ENCODE measurements around the gene EXTL1.

EXTL1 gene

DNA sequence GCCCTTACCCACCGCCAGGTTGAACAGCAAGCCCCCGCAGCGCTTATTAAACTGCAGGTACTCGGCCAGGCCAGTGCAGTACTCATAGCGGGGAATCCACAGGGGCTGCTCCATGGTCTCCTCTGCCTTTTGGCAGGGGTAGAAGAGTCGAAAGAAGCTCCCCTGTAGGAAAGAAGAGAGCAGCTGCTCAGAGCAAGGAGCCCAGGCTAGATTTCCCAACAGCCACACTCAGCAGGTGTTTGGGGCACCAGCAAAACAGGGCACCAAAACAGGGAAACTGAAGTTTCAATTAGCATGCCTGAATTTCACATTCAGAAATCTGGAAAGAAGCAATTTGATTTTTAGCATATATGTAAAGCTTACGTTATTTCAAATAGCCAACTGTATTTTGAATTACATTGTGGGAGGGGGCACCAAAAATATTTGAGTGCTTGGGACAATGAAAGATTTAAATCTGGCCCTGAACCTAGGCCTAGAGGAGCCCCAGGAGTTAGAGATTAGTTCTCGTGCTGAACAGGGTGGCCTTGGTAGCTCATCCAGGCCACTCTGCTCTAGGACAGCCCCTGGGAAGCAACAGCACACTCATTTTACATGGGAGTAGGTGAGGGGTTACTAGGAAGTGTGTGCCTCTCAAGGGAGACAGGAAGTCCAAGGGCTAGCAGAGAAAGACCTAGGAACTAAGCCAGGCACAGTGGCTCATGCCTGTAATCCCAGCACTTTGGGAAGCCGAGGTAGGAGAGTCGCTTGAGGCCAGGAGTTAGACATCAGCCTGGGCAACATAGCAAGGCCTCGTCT, 31.9 kb upstream of the EXTL1 start:
- no peak overlapping the region for H3K27ac ChIP-seq (ENCODE audit: low read length)
- no peaks in the 10 kb centered on the region for H3K9me3 ChIP-seq (ENCODE audit: control insufficient read depth in 1 of 2, low read length in 2 of 2)
- H3K4me1 ChIP-seq (ENCODE audit: control insufficient read depth in 1 of 2, insufficient read depth in 2 of 2, low read length in 2 of 2), result no peaks in the 10 kb centered on the region
- no peak overlapping the region for H3K4me3 ChIP-seq (ENCODE audit: low read depth in 1 of 2, low read length in 2 of 2)
- no peaks in the 10 kb centered on the region for H3K27me3 ChIP-seq (ENCODE audit: low read depth, low read length)
- peaks cover 19 to 21% of the 10 kb centered on the region in 2 donors for H3K36me3 ChIP-seq (ENCODE audit: control insufficient read depth in 1 of 2, insufficient read depth in 2 of 2, low read length in 2 of 2)

DNA sequence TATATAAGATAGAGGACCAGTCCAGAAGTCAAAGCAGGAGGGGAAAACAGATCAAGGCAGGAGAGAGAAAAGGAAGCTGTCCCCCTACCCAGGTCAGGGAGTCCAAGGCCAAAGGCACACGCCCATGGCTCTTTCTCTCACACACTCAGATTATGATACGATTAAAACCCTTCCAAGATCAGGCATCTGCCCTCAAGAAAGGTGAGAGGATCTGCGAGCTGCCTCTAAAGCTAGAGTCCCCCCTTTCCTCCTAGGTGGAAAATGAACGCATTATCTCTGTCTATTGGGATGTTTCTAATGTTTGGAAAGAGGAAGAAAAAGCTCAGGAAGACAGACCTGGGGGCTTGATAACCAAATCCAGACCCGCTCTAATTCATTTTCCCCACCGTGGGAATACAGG, 31.3 kb upstream of the EXTL1 start:
- H3K27ac ChIP-seq (ENCODE audit: low read length), result no peak overlapping the region
- H3K36me3 ChIP-seq (ENCODE audit: control insufficient read depth in 1 of 2, insufficient read depth in 2 of 2, low read length in 2 of 2), result peaks cover 15 to 19% of the 10 kb centered on the region in 2 donors
- H3K4me3 ChIP-seq (ENCODE audit: low read depth in 1 of 2, low read length in 2 of 2), result no peak overlapping the region
- H3K4me1 ChIP-seq (ENCODE audit: control insufficient read depth in 1 of 2, insufficient read depth in 2 of 2, low read length in 2 of 2), result no peaks in the 10 kb centered on the region
- H3K9me3 ChIP-seq (ENCODE audit: control insufficient read depth in 1 of 2, low read length in 2 of 2), result no peaks in the 10 kb centered on the region
- no peaks in the 10 kb centered on the region for H3K27me3 ChIP-seq (ENCODE audit: low read depth, low read length)

DNA sequence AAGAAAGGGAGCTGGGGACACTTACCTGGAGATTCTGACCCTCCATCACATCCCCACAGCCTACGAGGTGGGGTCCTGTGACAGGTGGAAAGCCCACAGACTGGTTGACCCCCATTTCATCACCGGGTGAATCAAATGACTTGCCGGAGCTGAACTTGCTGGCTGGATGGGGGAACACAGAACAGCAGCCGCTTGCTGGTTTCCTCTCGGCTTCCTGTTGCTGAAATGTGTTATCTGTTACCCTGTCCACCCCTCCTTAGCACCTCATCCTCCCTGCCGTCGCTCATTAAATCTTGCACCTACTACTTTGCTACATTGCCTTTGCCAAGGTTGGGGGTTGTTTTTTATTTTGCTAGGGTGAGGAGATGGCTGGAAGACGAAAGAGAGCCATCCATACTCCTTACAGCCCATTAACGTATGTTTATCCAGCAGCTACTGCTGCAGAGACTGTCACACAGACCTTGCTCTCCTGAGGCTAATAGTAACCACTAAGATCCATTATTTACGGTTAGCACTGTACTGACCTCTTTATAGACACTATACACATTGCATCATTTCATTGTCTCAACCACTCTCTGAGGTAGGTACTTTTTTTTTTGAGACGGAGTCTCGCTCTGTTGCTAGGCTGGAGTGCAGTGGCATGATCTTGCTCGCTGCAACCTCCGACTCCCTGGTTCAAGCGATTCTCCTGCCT, 30.7 kb upstream of the EXTL1 start:
- H3K27ac ChIP-seq (ENCODE audit: low read length), result no peak overlapping the region
- no peaks in the 10 kb centered on the region for H3K9me3 ChIP-seq (ENCODE audit: control insufficient read depth in 1 of 2, low read length in 2 of 2)
- H3K4me3 ChIP-seq (ENCODE audit: low read depth in 1 of 2, low read length in 2 of 2), result no peak overlapping the region
- H3K36me3 ChIP-seq (ENCODE audit: control insufficient read depth in 1 of 2, insufficient read depth in 2 of 2, low read length in 2 of 2), result peaks cover 9 to 13% of the 10 kb centered on the region in 2 donors
- no peaks in the 10 kb centered on the region for H3K4me1 ChIP-seq (ENCODE audit: control insufficient read depth in 1 of 2, insufficient read depth in 2 of 2, low read length in 2 of 2)
- no peaks in the 10 kb centered on the region for H3K27me3 ChIP-seq (ENCODE audit: low read depth, low read length)

DNA sequence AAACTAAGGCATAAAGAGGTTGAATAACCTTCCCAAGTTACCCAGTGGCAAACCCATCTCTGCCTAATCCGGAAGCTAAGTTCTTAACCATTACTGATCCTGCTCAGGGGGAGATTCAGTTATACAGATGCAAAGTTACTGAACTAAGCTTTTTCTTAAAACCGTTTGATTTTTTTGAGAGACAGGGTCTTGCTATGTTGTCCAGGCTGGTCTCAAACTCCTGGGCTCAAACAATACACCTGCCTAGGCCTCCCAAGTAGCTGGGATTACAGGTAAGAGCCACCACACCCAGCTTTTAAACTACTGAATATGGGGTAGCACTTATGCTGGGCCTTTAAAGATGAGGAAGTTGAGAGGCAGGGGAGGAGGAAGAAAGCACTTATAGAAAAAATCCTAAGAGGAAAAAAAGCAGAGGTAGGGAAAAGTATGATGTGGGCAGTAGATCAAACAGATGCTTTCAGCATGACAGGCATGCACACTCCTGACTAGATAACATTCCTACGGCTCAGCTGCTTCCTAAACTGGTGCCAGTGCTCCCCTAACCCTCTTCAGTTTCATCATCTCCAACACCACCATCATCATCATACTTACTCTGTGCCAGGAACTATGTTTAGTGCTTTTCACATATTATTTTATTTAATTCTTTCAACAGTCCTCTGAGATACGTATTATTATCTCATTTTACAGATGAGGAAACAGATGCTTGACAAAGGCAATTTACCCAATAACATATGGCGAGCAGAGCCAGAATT, 29.5 kb upstream of the EXTL1 start:
- Histone ChIP-seq H3K27ac (ENCODE audit: low read length) (no peak overlapping the region), H3K27me3 (ENCODE audit: low read depth, low read length) (no peaks in the 10 kb centered on the region), H3K36me3 (ENCODE audit: control insufficient read depth in 1 of 2, insufficient read depth in 2 of 2, low read length in 2 of 2) (peaks cover 6 to 13% of the 10 kb centered on the region in 2 donors), H3K4me1 (ENCODE audit: control insufficient read depth in 1 of 2, insufficient read depth in 2 of 2, low read length in 2 of 2) (peaks cover 5 to 7% of the 10 kb centered on the region in 2 donors), H3K4me3 (ENCODE audit: low read depth in 1 of 2, low read length in 2 of 2) (no peak overlapping the region), H3K9me3 (ENCODE audit: control insufficient read depth in 1 of 2, low read length in 2 of 2) (no peaks in the 10 kb centered on the region)

GRCh38 chr1:25992689-25993171, 28.8 kb upstream of the EXTL1 start:
- Histone ChIP-seq H3K27ac (ENCODE audit: low read length) (no peak overlapping the region), H3K27me3 (ENCODE audit: low read depth, low read length) (no peaks in the 10 kb centered on the region), H3K36me3 (ENCODE audit: control insufficient read depth in 1 of 2, insufficient read depth in 2 of 2, low read length in 2 of 2) (peaks cover 6 to 13% of the 10 kb centered on the region in 2 donors), H3K4me1 (ENCODE audit: control insufficient read depth in 1 of 2, insufficient read depth in 2 of 2, low read length in 2 of 2) (peaks cover 7 to 10% of the 10 kb centered on the region in 2 donors), H3K4me3 (ENCODE audit: low read depth in 1 of 2, low read length in 2 of 2) (no peak overlapping the region), H3K9me3 (ENCODE audit: control insufficient read depth in 1 of 2, low read length in 2 of 2) (no peaks in the 10 kb centered on the region)

DNA sequence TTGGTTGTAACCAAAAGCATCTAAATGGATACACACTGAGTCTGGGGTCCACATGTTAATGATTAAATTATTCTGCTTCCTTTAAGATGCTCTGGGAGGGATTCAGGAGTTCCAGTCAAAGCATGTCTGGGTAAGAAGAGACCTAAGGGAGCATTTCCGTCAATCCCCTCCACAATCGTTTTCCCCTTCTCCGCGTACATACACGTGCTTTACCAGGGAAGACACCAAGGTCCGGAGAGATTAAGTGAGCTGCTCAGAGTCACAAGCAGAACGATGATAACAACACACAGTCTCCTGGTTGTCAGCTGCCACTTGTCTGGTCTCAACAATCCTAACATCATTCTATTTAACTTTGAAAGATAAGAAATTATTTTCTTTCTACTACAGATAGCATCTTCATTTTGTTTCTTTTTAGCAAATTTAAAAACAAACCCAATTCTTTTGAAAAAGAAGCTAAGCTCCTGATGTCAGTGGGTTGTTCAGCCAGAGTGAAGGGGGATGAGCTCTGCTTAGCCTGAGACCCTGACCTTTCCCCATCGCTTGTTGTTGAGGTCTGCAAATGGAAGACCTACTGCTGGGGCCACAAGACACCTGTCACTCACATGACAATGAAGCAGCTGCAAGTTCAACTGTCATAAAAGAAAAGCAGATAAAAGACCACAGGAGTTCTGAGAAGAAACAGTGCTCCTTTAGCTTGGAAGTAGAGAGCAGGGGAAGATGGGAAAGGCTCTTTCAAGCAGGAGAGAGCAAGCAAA, 28.2 kb upstream of the EXTL1 start:
- H3K4me1 ChIP-seq (ENCODE audit: control insufficient read depth in 1 of 2, insufficient read depth in 2 of 2, low read length in 2 of 2), result peaks cover 8 to 12% of the 10 kb centered on the region in 2 donors
- no peaks in the 10 kb centered on the region for H3K9me3 ChIP-seq (ENCODE audit: control insufficient read depth in 1 of 2, low read length in 2 of 2)
- H3K36me3 ChIP-seq (ENCODE audit: control insufficient read depth in 1 of 2, insufficient read depth in 2 of 2, low read length in 2 of 2), result peaks cover 6 to 7% of the 10 kb centered on the region in 2 donors
- H3K27me3 ChIP-seq (ENCODE audit: low read depth, low read length), result no peaks in the 10 kb centered on the region
- H3K27ac ChIP-seq (ENCODE audit: low read length), result no peak overlapping the region
- H3K4me3 ChIP-seq (ENCODE audit: low read depth in 1 of 2, low read length in 2 of 2), result no peak overlapping the region

- H3K27ac ChIP-seq (ENCODE audit: low read length), result no peak overlapping the region
- no peak overlapping the region for H3K4me3 ChIP-seq (ENCODE audit: low read depth in 1 of 2, low read length in 2 of 2)
- no peaks in the 10 kb centered on the region for H3K9me3 ChIP-seq (ENCODE audit: control insufficient read depth in 1 of 2, low read length in 2 of 2)
- H3K27me3 ChIP-seq (ENCODE audit: low read depth, low read length), result no peaks in the 10 kb centered on the region
- peaks cover 12 to 16% of the 10 kb centered on the region in 2 donors for H3K4me1 ChIP-seq (ENCODE audit: control insufficient read depth in 1 of 2, insufficient read depth in 2 of 2, low read length in 2 of 2)
- peaks cover 1 to 6% of the 10 kb centered on the region in 2 donors for H3K36me3 ChIP-seq (ENCODE audit: control insufficient read depth in 1 of 2, insufficient read depth in 2 of 2, low read length in 2 of 2)
Measured at GRCh38 chr1:25994402-25995150, 27.0 kb upstream of the EXTL1 start.

DNA sequence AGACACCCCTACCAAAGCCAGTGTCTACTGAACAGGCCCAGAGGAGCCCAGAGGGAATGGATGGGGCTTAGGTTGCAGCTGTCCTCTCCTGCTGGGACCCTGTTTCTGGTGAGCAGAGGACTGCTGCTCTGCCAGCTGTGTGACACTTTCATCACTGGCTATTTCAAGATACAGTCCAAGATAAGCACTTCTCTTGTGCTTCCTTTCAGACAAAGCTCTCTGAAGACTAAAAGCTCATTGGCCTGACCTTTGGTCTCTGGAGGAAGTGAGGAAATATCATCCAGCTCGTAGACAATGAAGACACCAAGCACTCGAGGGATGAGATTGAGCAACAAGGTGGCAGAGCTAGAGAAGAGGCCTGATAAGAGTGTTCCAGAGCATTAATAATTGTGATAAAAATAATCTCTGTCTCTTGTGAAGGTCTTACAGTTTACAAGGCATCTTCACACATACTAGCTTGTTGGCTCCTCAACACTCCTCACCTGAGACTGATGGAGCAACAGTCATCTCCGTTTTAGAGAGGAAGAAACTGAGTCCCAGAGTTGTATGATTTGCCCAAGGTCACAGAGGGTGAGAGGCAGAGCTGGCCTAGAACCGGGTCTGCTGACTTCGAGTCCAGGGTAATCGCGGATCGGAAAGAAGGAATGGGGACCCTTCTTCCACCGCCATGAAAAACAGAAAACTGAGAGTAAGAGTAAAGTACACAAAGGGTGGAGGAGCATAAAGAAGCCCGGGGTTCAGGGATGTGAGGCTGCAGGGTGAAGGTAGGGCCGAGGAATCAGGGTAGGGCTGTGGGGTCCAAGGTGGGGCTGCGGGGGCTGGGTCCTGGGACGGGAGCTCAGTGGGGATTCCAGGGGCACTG, 24.4 kb upstream of the EXTL1 start:
- peak overlapping the region; percentile 67 to 78 for H3K4me3 ChIP-seq (ENCODE audit: low read depth in 1 of 2, low read length in 2 of 2)
- H3K36me3 ChIP-seq (ENCODE audit: control insufficient read depth in 1 of 2, insufficient read depth in 2 of 2, low read length in 2 of 2), result no peaks in the 10 kb centered on the region
- H3K27me3 ChIP-seq (ENCODE audit: low read depth, low read length), result no peaks in the 10 kb centered on the region
- no peaks in the 10 kb centered on the region for H3K9me3 ChIP-seq (ENCODE audit: control insufficient read depth in 1 of 2, low read length in 2 of 2)
- H3K27ac ChIP-seq (ENCODE audit: low read length), result peak overlapping the region; percentile 79
- peaks cover 12 to 16% of the 10 kb centered on the region in 2 donors for H3K4me1 ChIP-seq (ENCODE audit: control insufficient read depth in 1 of 2, insufficient read depth in 2 of 2, low read length in 2 of 2)

- Histone ChIP-seq H3K4me3 (ENCODE audit: low read depth in 1 of 2, low read length in 2 of 2) (peak within 1 kb of the TSS; percentile 67 to 78), H3K27me3 (ENCODE audit: low read depth, low read length) (no peaks in the 10 kb centered on the region)
Measured at GRCh38 chr1:25997828-25998761, 23.5 kb upstream of the EXTL1 start, which contains the start of gene PAFAH2. TSS of gene PAFAH2 (minus strand) at chr1:25998063. CDS start at chr1:25990816, 7,247 bp downstream.

More at GRCh38 chr1:25997828-25998761, 23.5 kb upstream of the EXTL1 start, which contains the start of gene PAFAH2:
- Histone ChIP-seq H3K9me3 (ENCODE audit: control insufficient read depth in 1 of 2, low read length in 2 of 2) (no peaks in the 10 kb centered on the region), H3K4me1 (ENCODE audit: control insufficient read depth in 1 of 2, insufficient read depth in 2 of 2, low read length in 2 of 2) (peaks cover 12 to 16% of the 10 kb centered on the region in 2 donors), H3K36me3 (ENCODE audit: control insufficient read depth in 1 of 2, insufficient read depth in 2 of 2, low read length in 2 of 2) (no peaks in the 10 kb centered on the region), H3K27ac (ENCODE audit: low read length) (peak within 1 kb of the TSS; percentile 79)
